GM13977 (cell line): ENCODE results near the gene CHMP2A.
"Not testable (repeated sequence)": the region's sequence is repeated elsewhere in the genome, so short reads cannot be mapped to it uniquely, and the experiment has no call there.

ENCODE experiments used
- DNase-seq: peaks from one replicate; pipeline ENCODE4 v3.0.0; 2012; ENCODE audit warnings: low spot score
- CTCF ChIP-seq: IDR thresholded peaks from 2 replicates; pipeline ENCODE4 v1.5.1; 2012; ENCODE audit warnings: mild to moderate bottlenecking, control low read depth; ENCODE audit not compliant: insufficient read depth; ENCODE audit errors: extremely low read depth, missing control alignments
- in situ Hi-C: fragments of 300-500 bp; cut with MboI; formaldehyde crosslinking; loops from one replicate; pipeline ENCODE4 v1.12.0; 2022; ENCODE audit warnings: low sequenced_read_pairs, low pct_unique_long_range_greater_than_20kb, mixed read lengths, inconsistent platforms; ENCODE audit not compliant: unreplicated experiment

CHMP2A gene

GRCh38 chr19:58581227-58582141, 26.6 kb upstream of the CHMP2A start:
- DNase-seq, result peak; percentile 89
- peak; percentile 99 for TF ChIP-seq CTCF
- in situ Hi-C loops, result no loop called here

GRCh38 chr19:58579473-58580142, 24.7 kb upstream of the CHMP2A start:
- TF ChIP-seq CTCF, result no peak
- no peak for DNase-seq
- in situ Hi-C loops, result no loop called here

- in situ Hi-C loops, result no loop called here
- DNase-seq, result peak; percentile 41
- TF ChIP-seq CTCF, result no peak
Observed at GRCh38 chr19:58578012-58578925, 23.4 kb upstream of the CHMP2A start.

GRCh38 chr19:58577581-58577980, 22.7 kb upstream of the CHMP2A start:
- DNase-seq, in situ Hi-C loops: not testable (repeated sequence)

- in situ Hi-C loops, result no loop called here
- peak; percentile 38 for TF ChIP-seq CTCF
- DNase-seq, result peak; percentile 87
Observed at GRCh38 chr19:58575183-58576041, 20.5 kb upstream of the CHMP2A start.

- in situ Hi-C loops, result no loop called here
- no peak for DNase-seq
- no peak for TF ChIP-seq CTCF
Observed at GRCh38 chr19:58573658-58574164, 18.8 kb upstream of the CHMP2A start.
